GM20000 (cell line): ENCODE data around the gene MEF2A.

ENCODE experiments used
- DNase-seq: peaks from one replicate; pipeline ENCODE4 v3.0.0; 2012; ENCODE audit warnings: low spot score
- TF ChIP-seq, protein P1 (sequence below): IDR thresholded peaks from 2 replicates; pipeline ENCODE4 v1.5.1; 2012; ENCODE audit warnings: mild to moderate bottlenecking, control low read depth; ENCODE audit errors: extremely low read depth, missing control alignments

The MEF2A gene

DNA sequence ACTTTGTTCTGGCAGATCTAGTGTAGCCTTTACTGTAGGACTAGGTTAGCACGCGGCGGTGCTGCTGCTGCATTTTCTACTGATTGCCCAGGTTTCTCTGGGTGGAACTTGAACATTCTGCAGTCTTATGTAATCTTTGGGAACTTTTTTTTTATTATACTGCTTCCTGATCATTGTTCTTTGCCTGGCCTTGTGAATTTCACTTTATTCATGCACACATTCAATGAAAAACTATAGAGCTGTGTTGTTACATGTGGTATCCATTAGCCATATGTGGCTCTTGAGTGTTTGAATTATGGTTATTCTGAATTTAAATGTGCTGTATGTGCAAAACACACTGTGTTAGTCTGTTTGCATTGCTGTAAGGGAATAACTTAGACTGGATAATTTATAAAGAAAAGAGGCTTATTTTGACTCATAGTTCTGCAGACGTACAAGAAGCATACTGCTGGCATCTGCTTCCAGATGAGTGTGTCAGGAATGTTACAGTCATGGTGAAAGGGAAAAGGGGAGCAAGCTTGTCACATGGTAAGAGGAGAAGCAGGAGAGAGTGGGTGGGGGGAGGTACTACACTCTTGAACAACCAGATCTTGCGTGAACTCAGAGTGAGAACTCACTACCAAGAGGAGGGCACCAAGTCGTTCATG, 26.5 kb downstream of the MEF2A start:
- DNase-seq, result no peak
- TF ChIP-seq, protein P1, sequence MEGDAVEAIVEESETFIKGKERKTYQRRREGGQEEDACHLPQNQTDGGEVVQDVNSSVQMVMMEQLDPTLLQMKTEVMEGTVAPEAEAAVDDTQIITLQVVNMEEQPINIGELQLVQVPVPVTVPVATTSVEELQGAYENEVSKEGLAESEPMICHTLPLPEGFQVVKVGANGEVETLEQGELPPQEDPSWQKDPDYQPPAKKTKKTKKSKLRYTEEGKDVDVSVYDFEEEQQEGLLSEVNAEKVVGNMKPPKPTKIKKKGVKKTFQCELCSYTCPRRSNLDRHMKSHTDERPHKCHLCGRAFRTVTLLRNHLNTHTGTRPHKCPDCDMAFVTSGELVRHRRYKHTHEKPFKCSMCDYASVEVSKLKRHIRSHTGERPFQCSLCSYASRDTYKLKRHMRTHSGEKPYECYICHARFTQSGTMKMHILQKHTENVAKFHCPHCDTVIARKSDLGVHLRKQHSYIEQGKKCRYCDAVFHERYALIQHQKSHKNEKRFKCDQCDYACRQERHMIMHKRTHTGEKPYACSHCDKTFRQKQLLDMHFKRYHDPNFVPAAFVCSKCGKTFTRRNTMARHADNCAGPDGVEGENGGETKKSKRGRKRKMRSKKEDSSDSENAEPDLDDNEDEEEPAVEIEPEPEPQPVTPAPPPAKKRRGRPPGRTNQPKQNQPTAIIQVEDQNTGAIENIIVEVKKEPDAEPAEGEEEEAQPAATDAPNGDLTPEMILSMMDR, result no peak

DNA sequence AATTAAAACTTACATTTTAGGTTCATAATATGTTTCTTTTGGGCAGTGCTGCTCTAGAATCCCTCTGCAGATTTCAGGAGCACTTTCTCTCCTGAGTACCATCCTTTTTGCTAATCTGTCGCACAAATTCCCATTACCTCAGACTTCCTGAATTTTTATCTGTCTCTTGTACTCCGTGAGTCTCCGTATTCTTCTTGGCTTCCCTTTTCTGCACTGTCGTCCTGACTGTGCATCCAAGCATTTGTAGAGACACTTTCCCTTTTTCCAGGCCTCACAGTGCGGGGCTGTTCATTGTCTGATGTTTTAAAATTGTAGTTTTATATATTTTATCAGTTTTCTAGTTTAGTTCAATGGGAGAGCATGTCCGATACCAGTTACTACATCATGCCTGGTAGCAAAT, 27.3 kb downstream of the MEF2A start:
- no peak for DNase-seq
- TF ChIP-seq, protein P1, result no peak

- TF ChIP-seq, protein P1, result no peak
- DNase-seq, result no peak
Measured at GRCh38 chr15:99594916-99595315, 29.1 kb downstream of the MEF2A start.

DNA sequence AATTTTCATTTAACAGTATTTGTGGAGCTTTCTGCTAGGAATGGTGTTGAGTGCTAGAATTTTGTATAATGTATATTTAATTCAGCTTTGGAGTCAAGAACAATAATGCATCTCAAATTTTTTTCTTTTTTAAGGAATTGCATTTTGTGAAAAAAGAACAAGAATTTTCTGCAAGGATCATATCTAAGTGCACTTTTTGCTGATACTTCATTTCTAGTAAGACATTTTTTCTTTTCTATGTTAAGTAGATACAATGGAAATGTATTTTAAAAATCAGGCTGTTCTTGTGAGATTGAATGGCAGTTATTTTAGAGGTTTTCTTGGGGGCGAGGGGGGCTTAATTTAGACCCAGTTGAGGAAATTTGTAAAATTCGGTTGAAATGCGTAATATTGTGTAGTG, 32.5 kb downstream of the MEF2A start:
- no peak for DNase-seq
- TF ChIP-seq, protein P1, result no peak

GRCh38 chr15:99603828-99604227, 38.0 kb downstream of the MEF2A start:
- TF ChIP-seq, protein P1, result no peak
- DNase-seq, result no peak

DNA sequence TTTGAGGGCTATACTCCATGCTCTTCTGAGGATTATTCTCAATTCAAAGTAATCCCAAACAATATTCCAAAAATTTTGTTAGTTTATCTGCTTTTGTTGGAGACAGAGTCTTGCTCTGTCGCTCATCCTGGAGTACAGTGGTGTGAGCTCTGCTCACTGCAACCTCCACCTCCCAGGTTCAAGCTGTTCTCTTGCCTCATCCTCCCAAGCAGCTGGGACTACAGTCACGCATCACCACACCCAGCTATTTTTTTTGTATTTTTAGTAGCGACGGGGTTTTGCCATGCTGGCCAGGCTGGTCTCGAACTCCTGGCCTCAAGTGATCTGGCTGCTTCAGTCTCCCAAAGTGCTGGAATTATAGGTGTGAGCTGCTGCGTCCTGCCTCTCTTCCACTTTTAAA, 39.1 kb downstream of the MEF2A start:
- TF ChIP-seq, protein P1, result no peak
- no peak for DNase-seq

GRCh38 chr15:99605490-99605931, 39.7 kb downstream of the MEF2A start:
- DNase-seq, result no peak

More at GRCh38 chr15:99605490-99605931, 39.7 kb downstream of the MEF2A start:
- TF ChIP-seq, protein P1, result no peak
